GM18858 (cell line): ENCODE results near the gene ZSCAN21.
A peak's percentile ranks its signal among the peaks of the same experiment; 100 is the strongest.

Experiments used
- ATAC-seq: cut with Tn5 transposase; IDR thresholded peaks from one replicate; pipeline ENCODE4 v1.9.1; 2021; ENCODE audit not compliant: unreplicated experiment

ZSCAN21 gene

DNA sequence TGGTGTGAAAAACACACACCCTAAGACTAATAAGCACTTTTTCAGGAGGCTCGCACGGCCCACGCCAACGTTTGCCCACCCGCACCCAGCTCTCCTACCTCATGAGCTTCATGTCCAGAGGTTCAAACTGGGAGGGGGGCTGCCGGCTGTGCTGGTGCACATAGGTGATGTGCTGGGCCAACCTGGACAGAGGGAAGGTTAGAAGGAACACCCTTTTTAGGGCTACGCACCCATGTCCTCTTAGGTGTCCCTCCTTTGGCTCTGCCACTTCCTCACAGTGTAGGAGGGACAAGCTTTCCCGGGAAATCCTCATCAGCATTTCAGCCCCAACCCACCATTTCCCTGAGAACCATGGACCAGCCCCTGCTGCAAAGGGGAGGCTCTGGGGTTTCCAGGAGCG lies 45.7 kb downstream of the ZSCAN21 start:
- no peak for ATAC-seq

DNA sequence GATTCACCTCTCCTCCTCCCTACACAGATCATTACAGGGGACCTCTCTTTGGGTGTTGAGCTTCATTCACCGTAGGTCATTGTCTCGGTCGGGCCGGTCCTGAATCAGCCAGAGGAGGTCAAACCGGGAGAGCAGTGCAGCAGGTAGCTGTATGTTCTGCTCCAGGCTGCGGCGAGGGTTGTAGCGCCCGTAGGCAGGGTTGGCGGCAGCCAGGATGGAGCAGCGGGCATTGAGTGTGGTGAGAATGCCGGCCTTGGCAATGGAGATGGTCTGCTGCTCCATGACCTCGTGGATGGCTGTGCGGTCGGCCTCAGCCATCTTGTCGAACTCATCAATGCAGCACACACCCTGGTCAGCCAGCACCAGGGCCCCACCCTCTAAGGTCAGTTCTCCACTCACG lies 46.1 kb downstream of the ZSCAN21 start:
- ATAC-seq, result no peak

DNA sequence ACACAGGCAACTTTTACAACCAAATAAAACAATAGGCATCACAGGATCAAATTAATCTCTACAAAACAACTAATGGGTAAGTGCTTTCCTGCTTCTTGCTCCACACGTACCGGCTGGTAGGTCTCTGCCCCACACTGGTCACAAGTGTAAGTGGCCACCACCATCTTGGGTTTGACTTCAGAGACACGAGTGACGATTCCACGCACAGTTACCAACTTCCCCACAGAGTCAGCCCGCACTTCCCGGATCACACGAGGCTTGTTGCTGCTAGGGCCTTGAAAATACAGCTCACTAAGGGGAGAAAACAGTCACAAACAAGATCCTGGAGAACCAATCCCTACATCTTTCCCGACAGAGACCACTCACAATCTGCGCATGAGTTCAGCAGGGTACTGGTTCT lies 49.3 kb downstream of the ZSCAN21 start:
- ATAC-seq, result no peak

DNA sequence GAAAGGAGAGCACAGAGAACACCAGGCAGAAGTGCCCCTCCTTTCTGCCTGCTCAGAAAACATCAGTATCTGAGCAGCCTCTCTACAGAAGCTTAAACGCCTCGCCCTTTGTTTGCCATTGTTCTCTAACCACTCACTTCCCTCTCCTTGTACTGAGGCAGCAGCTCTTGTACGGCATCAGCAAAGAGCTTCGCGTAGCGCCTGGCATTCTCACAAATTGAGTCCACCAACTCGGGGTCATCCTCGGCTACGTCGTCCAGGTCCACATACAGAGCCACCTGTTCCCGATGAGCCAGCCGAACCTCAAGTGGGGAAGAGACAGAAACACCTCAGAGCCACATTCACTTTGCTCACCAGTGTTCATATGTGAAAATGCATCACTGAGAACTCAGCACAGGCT lies 49.9 kb downstream of the ZSCAN21 start:
- no peak for ATAC-seq

DNA sequence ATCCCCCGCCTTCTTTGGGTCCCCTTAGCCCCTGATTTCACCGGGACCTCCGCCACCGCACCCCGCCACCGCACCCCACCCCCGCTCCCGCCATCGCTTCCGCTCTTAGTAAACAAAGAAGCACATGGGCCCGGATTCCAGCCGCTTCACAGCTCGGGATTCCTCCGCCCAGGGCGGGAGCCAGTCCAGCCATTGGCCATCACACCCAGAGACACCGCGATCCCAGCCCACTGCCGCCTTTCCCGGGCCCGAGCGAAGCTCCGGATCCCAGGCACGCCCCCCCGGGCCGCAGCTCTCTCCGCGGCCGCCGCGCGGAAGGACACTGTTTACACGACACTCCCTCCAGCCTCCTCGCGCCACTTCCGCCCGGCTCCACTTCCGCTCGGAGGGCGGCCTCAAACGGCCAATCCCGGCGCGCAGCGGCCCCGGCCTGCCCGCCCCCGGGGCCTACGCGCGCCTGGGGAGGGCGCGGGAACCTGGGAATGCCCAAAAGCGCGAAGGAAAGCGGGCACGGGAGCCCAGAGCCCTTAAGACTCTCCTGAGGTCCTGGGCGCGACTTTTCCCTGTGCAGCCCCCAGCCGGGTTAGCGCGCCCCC lies 50.9 kb downstream of the ZSCAN21 start:
- ATAC-seq, result peak; percentile 53

DNA sequence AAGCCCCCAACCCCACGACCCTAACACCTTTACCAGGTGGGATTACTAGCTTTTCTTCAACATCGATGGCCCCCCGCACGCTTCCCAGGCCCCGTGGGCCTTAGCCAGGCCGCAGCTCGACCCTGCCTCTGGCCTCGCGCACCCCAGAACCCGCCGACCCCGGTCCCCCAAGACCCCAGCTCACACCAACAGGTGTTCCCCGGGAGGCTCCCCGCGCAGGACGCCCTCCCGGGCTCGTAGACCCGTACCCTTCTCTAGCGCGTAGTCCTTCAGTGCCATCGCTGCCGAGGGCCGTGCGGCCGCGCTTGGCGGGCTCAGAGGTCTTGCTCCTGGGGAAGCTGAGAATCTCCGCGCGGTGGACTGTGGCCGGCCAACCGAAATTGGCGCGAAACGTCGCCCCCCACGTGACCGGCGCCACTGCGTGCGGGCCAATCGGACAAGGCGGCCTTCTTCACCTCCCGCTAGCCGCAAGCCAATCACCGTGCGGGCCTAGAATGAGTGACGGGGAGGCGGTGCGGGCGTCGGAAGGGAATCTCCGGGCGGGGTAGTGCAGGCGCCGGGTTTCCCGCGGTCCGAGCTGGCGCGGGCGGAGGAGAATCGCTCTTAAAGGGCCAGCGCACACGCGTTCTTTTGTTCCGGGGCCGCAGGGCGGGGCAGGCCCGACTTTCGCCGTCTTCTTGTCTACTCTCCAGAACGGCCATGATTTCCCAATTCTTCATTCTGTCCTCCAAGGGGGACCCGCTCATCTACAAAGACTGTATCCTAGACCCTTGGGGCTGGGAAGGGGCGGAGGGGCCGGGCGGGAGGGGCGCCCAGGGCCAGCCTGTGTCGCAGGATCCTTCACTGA lies 51.7 kb downstream of the ZSCAN21 start, which contains the start of the genes AP4M1 and MCM7:
Gene AP4M1, plus strand, starts transcription at position 628 of the 847 bp plus-strand sequence. Its CDS starts 72 bp downstream, at position 700.
Gene MCM7, minus strand, starts transcription at position 382 of the 847 bp plus-strand sequence. Its CDS starts 103 bp downstream, at position 279.
- peak; percentile 54 for ATAC-seq

DNA sequence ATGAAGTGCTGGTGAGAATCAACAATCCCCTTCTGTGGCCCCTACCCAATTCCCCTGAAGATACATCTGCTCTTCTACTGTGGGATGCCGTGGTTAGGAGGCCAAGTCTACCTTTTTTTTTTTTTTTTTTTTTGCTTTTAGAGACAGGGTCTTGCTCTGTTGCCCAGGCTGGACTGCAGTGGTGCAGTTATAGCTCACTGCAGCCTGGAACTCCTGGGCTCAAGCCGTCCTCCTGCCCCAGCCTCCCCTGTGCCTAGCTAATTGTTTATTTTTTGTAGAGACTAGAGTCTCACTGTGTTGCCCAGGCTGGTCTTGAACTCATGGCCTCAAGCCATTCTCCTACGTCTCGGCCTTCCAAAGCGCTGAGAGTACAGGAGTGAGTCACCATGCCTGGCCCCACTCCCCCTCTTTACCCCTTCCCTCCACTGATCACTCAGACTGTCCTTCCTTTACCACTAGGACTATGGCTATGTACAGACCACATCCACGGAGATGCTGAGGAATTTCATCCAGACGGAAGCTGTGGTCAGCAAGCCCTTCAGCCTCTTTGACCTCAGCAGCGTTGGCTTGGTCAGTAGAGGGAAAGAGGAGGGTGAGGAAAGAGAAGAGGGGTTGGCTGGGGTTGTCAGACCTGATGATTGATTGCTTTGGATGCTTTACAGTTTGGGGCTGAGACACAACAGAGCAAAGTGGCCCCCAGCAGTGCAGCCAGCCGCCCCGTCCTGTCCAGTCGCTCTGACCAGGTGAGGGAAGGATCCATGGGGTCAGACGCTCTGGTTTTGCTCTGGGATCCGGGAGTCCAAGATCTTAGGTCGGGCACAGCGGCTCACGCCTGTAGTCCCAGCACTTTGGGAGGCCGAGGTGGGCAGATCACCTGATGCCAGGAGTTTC lies 53.6 kb downstream of the ZSCAN21 start:
- no peak for ATAC-seq

DNA sequence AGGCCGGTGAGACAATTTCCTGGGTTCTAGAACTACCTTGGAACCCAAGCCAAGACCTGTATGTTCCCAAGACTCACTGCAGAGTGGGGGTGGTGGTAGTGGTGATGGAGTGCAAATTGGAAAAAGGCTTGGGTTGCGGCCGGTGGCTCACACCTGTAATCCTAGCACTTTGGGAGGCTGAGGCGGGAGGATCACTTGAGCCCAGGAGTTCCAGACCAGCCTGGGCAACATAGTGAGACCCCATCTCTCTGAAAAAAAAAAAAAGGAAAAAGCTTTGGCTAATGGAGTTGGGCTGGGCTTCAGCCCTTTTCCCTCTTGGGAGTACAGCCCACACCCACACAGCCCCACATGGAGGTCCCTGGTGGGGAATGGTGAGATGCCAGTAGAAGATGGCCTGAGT lies 56.0 kb downstream of the ZSCAN21 start:
- no peak for ATAC-seq

DNA sequence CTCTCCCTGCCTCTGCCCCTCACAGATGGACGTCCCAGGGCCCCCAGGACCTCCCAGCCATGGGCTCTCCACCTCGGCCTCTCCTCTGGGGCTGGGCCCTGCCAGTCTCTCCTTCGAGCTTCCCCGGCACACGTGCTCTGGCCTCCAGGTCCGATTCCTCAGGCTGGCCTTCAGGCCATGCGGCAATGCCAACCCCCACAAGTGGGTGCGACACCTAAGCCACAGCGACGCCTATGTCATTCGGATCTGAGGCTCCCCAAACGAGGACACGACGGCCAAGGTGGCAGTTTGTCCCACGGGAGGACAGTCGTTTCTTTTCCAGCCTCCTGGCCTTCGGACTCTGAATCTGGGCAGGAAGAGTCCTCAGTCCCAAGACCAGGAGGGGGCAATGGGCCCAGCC lies 57.1 kb downstream of the ZSCAN21 start:
- no peak for ATAC-seq

DNA sequence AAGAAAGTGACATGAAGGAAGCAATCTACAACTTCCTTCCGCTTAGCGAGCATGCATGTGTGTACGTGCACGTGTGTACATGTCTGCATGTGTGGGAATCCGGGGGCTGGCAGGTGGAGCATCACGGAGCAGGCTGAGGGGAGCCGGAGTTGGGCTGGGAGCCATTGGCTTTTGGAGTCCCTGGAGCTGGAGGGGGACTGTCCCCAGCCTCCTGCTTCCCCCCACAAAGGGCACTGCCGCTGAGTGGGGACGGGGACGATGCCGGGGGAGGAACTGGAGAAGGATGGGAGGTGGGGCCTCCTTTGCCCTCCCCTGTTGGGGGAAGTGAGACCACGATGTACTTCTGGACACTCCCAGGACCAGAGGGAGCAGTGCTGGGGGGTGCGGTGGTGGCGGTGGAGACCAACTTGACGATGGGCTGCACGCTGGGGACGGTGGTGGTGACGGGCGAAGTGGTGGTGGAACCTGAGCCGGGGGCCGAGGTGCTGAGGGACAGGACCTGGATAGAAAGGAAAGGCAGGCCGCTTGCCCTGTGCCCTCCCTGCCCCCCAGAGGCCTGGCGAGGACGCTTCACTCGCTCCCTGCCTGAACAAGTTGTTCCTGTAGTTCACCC lies 57.7 kb downstream of the ZSCAN21 start:
- ATAC-seq, result no peak

DNA sequence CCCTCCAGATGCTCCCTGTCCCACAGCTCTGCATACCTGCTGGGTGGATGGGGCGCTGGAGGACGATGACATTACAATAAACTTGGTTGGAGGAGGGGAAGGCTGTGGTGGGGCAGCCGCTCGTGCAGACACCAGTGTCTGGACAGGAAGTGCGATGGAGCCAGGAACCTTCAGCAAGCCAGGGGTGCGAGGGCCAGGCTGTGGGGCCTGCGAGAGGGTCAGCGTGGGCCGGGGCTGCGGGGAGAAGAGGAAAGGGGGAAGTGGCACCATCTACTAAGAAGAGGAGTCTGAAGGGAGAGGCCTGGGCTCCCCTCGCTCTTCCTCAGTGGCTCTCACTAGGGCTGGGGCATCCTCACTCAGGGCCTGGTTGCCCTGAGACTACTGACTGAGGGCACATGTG lies 58.3 kb downstream of the ZSCAN21 start:
- no peak for ATAC-seq

DNA sequence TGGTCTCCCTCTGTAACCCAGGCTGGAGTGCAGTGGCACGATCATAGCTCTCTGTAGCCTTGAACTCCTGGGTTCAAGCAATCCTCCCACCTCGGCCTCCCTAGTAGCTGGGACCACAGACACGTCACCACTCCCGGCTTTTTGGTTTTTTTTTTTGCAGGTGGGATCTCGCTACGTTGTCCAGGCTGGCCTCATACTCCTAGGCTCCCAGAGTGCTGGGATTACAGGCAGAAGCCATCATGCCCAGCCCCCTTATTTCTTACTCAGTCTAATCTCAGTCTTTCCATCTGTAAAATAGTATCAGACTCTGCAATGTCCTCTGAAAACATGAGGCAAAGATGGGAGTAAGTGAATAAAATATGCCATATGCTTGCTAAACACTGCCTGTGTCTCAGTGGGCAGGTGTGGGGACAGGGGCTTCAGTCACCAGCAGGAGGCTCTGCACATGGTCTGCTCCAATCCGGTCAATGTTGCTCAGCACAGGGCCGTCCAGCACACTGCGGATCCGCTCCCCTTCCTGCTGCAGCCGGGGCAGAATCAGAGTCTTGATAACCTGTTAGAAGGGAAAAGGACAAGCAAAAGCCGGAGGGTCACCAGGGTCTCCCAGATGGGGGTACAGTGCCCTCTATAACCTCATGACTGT lies 60.1 kb downstream of the ZSCAN21 start:
- no peak for ATAC-seq

DNA sequence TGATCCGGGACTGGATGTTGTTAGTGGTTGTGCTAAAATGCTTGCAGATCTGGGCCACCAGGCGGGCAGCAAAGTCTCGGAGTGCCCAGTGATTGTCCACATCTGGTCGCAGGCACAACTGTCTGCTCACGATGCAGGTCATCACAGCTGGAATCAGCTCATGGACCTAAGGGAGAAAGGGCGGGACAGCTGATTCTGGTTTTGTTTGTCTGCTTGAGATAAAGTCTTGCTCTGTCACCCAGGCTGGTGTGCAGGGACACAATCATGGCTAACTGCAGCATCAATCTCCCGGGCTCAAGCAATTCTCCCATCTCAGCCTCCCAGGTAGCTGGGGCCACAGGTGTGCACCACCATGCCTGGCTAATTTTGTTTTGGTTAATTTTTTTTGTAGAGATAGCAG lies 61.6 kb downstream of the ZSCAN21 start:
- no peak for ATAC-seq

DNA sequence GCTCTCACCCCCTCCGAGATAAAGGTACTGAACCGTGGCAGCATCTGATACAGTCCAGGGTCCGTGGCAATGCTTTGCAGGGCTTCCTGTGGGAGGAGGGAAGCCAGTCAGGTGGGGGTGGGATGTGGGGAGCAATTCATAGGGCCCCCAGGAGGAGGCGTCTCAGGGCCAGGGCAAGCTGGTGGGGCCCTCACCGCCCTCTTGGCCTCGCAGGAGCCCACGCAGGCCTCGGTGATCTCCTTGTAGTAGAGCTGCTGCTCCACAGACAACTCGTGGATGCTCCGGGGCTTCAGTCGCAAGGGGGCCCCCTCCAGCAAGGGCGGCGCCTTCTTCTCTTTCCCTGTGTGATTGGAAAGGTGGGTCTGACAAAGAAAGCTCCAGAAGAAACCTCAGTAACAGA lies 62.3 kb downstream of the ZSCAN21 start:
- no peak for ATAC-seq
